Neuronal stem cell (in vitro differentiated cells): ENCODE measurements around the gene CYSTM1.
A peak's percentile ranks its signal among the peaks of the same experiment; 100 is the strongest.

Experiments
- DNase-seq: peaks from one replicate; pipeline ENCODE4 v3.0.0-alpha.2; 2013; ENCODE audit warnings: low spot score
- H2AFZ ChIP-seq: one replicate; pipeline ENCODE4 v1.6.1; 2013; ENCODE audit warnings: mild to moderate bottlenecking, low read length, inconsistent platforms
- H2AK5ac ChIP-seq: 2 replicates; pipeline ENCODE4 v1.6.1; 2013; ENCODE audit warnings: low read depth, mild to moderate bottlenecking, inconsistent platforms, low read length, moderate library complexity, mixed read lengths
- H2BK120ac ChIP-seq: 2 replicates; pipeline ENCODE4 v1.6.1; 2013; ENCODE audit warnings: low read depth, mild to moderate bottlenecking, inconsistent platforms, low read length, moderate library complexity, mixed read lengths
- H2BK12ac ChIP-seq: one replicate; pipeline ENCODE4 v1.6.1; 2013; ENCODE audit warnings: low read length, inconsistent platforms
- H2BK15ac ChIP-seq: 2 replicates; pipeline ENCODE4 v1.6.1; 2013; ENCODE audit warnings: mild to moderate bottlenecking, low read length, inconsistent platforms, mixed read lengths
- H2BK5ac ChIP-seq: one replicate; pipeline ENCODE4 v1.6.1; 2013; ENCODE audit warnings: inconsistent platforms, mild to moderate bottlenecking, low read length, moderate library complexity
- H3K14ac ChIP-seq: one replicate; pipeline ENCODE4 v1.6.1; 2013; ENCODE audit warnings: low read length, inconsistent platforms
- H3K18ac ChIP-seq: 2 replicates; pipeline ENCODE4 v1.6.1; 2013; ENCODE audit warnings: low read length, inconsistent platforms
- H3K23ac ChIP-seq: 2 replicates; pipeline ENCODE4 v1.6.1; 2013; ENCODE audit warnings: low read depth, mild to moderate bottlenecking, mixed read lengths, low read length, inconsistent platforms; ENCODE audit not compliant: poor library complexity
- H3K27ac ChIP-seq: replicated peaks from 3 replicates; pipeline ENCODE4 v1.5.1; 2013; ENCODE audit warnings: low read length, inconsistent platforms
- H3K27me3 ChIP-seq, 3 experiments: 2 replicates each; pipeline ENCODE4 v1.6.1; 2013; ENCODE audit warnings: low read length in 3 of 3, mild to moderate bottlenecking in 2 of 3, inconsistent platforms in 1 of 3, low read depth in 1 of 3, mixed read lengths in 1 of 3, moderate library complexity in 1 of 3; ENCODE audit not compliant: control insufficient read depth in 3 of 3, insufficient read depth in 3 of 3
- H3K36me3 ChIP-seq, 2 donors: replicated peaks in 1 of 2; 2 replicates each; pipeline ENCODE4 v1.6.1; 2013; ENCODE audit warnings: low read length in 2 of 2; ENCODE audit not compliant: control insufficient read depth in 2 of 2, insufficient read depth in 2 of 2
- H3K4ac ChIP-seq: 2 replicates; pipeline ENCODE4 v1.6.1; 2013; ENCODE audit warnings: inconsistent platforms, mild to moderate bottlenecking, low read length, moderate library complexity
- H3K4me1 ChIP-seq, 2 donors: 1 replicate in 1 of 2; 2 replicates in 1 of 2; pipeline ENCODE4 v1.6.1; 2013; ENCODE audit warnings: low read length in 2 of 2, low read depth in 1 of 2; ENCODE audit not compliant: control insufficient read depth in 2 of 2, insufficient read depth in 1 of 2
- H3K4me2 ChIP-seq: one replicate; pipeline ENCODE4 v1.6.1; 2013; ENCODE audit warnings: mild to moderate bottlenecking, low read length, inconsistent platforms; ENCODE audit not compliant: insufficient read depth, poor library complexity, severe bottlenecking
- H3K4me3 ChIP-seq, 2 donors: 2 replicates each; pipeline ENCODE4 v1.5.1; 2013; ENCODE audit warnings: low read length in 2 of 2, mild to moderate bottlenecking in 2 of 2, inconsistent platforms in 1 of 2, moderate library complexity in 1 of 2
- H3K79me1 ChIP-seq: one replicate; pipeline ENCODE4 v1.6.1; 2013; ENCODE audit warnings: low read depth, mild to moderate bottlenecking, inconsistent platforms, low read length, moderate library complexity
- H3K9ac ChIP-seq: one replicate; pipeline ENCODE4 v1.6.1; 2013; ENCODE audit warnings: mild to moderate bottlenecking, low read depth, low read length, inconsistent platforms; ENCODE audit not compliant: poor library complexity
- H3K9me3 ChIP-seq, 2 donors: replicated peaks in 1 of 2; 2 replicates each; pipeline versions ENCODE3 to v1.6.1; 2013; ENCODE audit warnings: low read length in 2 of 2, mild to moderate bottlenecking in 2 of 2, inconsistent platforms in 1 of 2, low read depth in 1 of 2, mixed read lengths in 1 of 2, moderate library complexity in 1 of 2; ENCODE audit not compliant: control insufficient read depth in 2 of 2, insufficient read depth in 1 of 2
- H4K8ac ChIP-seq: one replicate; pipeline ENCODE4 v1.6.1; 2013; ENCODE audit warnings: low read depth, mild to moderate bottlenecking, inconsistent platforms, low read length, moderate library complexity
- H4K91ac ChIP-seq: one replicate; pipeline ENCODE4 v1.6.1; 2013; ENCODE audit warnings: low read length, low read depth, mild to moderate bottlenecking, inconsistent platforms; ENCODE audit not compliant: poor library complexity
- WGBS, 2 donors: extraction: QIAGEN DNeasy Blood & Tissue Kit; methylation state at CpG; one replicate each; pipeline ENCODE4 v1.1.7; 2013; ENCODE audit warnings: missing lambda C conversion rate in 2 of 2, mixed read lengths in 1 of 2; ENCODE audit not compliant: insufficient read length in 2 of 2, insufficient replicate concordance in 1 of 2; ENCODE audit errors: extremely low coverage in 2 of 2; 5-methylcytosine and 5-hydroxymethylcytosine counted together

CYSTM1 gene

DNA sequence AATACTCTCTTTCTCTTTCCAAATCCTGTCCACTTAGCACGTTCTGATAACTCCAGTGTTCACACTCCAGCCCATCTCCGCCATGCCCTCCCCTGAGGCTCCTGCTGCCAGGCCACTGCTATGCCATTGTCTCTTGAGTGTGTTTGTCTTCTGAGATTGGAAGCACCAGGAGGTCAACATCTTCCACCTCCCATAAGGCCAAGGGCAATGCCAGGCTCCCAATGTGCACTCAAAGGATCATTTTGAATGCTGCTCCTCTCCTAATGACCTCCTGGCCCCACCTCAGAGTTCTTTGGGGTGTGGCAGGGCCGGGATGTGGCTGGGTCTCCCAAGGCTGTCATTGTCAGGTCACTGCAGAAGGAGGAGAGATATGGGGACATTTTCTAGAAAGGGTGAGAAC, 29.7 kb upstream of the CYSTM1 start:
- no peak overlapping the region for H3K9ac ChIP-seq
- no peak overlapping the region for H4K91ac ChIP-seq
- no peak overlapping the region for H3K4ac ChIP-seq
- H4K8ac ChIP-seq = no peak overlapping the region
- H2AFZ ChIP-seq = no peak overlapping the region
- no peak overlapping the region for H2BK5ac ChIP-seq
- H3K9me3 ChIP-seq = no peaks in the 10 kb centered on the region
- H3K36me3 ChIP-seq = no peaks in the 10 kb centered on the region
- no peak overlapping the region for H3K4me3 ChIP-seq
- H3K14ac ChIP-seq = no peak overlapping the region
- no peak overlapping the region for H2BK120ac ChIP-seq
- H2BK12ac ChIP-seq = no peak overlapping the region
- H3K27ac ChIP-seq = no peak overlapping the region
- WGBS, 2 donors = no CpG with 5 or more reads among the region's 3 CpGs
- H2AK5ac ChIP-seq = no peak overlapping the region
- H3K23ac ChIP-seq = no peak overlapping the region
- H2BK15ac ChIP-seq = no peak overlapping the region
- peaks cover 12 to 86% (median 40%) of the 10 kb centered on the region in 3 experiments for H3K27me3 ChIP-seq
- H3K4me1 ChIP-seq = peaks cover 2% of the 10 kb centered on the region in 2 donors
- no peak overlapping the region for H3K18ac ChIP-seq
- no peak for DNase-seq
- H3K79me1 ChIP-seq = no peaks in the 10 kb centered on the region
- H3K4me2 ChIP-seq = no peak overlapping the region

- WGBS, 2 donors = no CpG with 5 or more reads among the region's 64 CpGs
- H3K4me1 ChIP-seq = peaks cover 2% of the 10 kb centered on the region in 2 donors
- H3K4me3 ChIP-seq = peak overlapping the region; percentile 20 to 74
These were observed 29.0 kb upstream of the CYSTM1 start for GRCh38 chr5:140145818-140146522.

GRCh38 chr5:140146523-140146842, 28.5 kb upstream of the CYSTM1 start:
- H3K79me1 ChIP-seq = no peaks in the 10 kb centered on the region

More at GRCh38 chr5:140145818-140146522, 29.0 kb upstream of the CYSTM1 start:
- no peaks in the 10 kb centered on the region for H3K79me1 ChIP-seq
- H3K36me3 ChIP-seq = no peaks in the 10 kb centered on the region
- DNase-seq = peak; percentile 73
- H2BK120ac ChIP-seq = no peak overlapping the region
- H3K18ac ChIP-seq = peak overlapping the region; percentile 24
- no peak overlapping the region for H3K14ac ChIP-seq
- no peak overlapping the region for H2BK15ac ChIP-seq
- no peaks in the 10 kb centered on the region for H3K9me3 ChIP-seq
- H3K27me3 ChIP-seq = peaks cover 12 to 89% (median 40%) of the 10 kb centered on the region in 3 experiments
- no peak overlapping the region for H2BK12ac ChIP-seq
- no peak overlapping the region for H3K27ac ChIP-seq
- H4K91ac ChIP-seq = no peak overlapping the region
- H2AK5ac ChIP-seq = no peak overlapping the region
- peak overlapping the region; percentile 77 for H3K23ac ChIP-seq
- H2BK5ac ChIP-seq = no peak overlapping the region
- peak overlapping the region; percentile 87 for H3K4me2 ChIP-seq
- peak overlapping the region; percentile 79 for H2AFZ ChIP-seq
- H3K9ac ChIP-seq = peak overlapping the region; percentile 80
- no peak overlapping the region for H4K8ac ChIP-seq
- H3K4ac ChIP-seq = no peak overlapping the region

DNA sequence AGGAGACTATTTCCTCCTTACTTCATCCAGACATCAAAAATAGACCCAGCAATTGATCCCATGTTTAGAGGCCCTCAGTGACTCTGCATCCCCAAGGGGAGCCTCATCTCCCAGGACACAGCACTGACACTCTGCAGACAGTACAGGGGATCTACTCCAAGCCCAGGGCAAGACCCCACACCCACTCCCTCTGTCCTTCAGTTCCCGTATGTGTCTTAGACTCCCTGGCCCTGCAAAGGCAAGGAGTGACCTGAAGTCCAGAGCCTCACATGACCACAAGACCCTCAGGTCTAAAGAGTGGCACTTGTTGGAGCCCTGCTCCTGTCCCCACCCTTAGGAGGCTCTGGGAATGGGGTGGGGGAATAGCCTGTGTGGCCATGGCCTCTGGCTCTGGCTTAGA, 27.5 kb upstream of the CYSTM1 start:
- Histone ChIP-seq H4K91ac (no peak overlapping the region), H3K9me3 (no peaks in the 10 kb centered on the region), H3K14ac (no peak overlapping the region), H3K79me1 (no peaks in the 10 kb centered on the region), H2BK5ac (no peak overlapping the region), H3K18ac (no peak overlapping the region), H3K4ac (no peak overlapping the region), H2AFZ (no peak overlapping the region), H3K36me3 (no peaks in the 10 kb centered on the region), H2BK120ac (no peak overlapping the region), H4K8ac (no peak overlapping the region), H3K23ac (no peak overlapping the region), H2BK15ac (no peak overlapping the region), H2AK5ac (no peak overlapping the region), H3K4me2 (no peak overlapping the region), H3K4me1 (peaks cover 2 to 4% of the 10 kb centered on the region in 2 donors), H3K4me3 (peak overlapping the region in 1 of 2 donors; percentile 28), H3K27ac (no peak overlapping the region), H2BK12ac (no peak overlapping the region), H3K27me3 (peaks cover 12 to 91% (median 43%) of the 10 kb centered on the region in 3 experiments), H3K9ac (no peak overlapping the region)
- DNase-seq = no peak
- WGBS, 2 donors = no CpG with 5 or more reads among the region's 1 CpG

More at GRCh38 chr5:140146523-140146842, 28.5 kb upstream of the CYSTM1 start:
- Histone ChIP-seq H2BK5ac (no peak overlapping the region), H3K4me3 (peak overlapping the region in 1 of 2 donors; percentile 74), H3K18ac (peak overlapping the region; percentile 9), H2BK12ac (no peak overlapping the region), H3K27me3 (peaks cover 12 to 90% (median 40%) of the 10 kb centered on the region in 3 experiments), H3K36me3 (no peaks in the 10 kb centered on the region), H2AFZ (peak overlapping the region; percentile 79), H3K4me1 (peaks cover 2% of the 10 kb centered on the region in 2 donors), H2BK15ac (no peak overlapping the region), H4K91ac (no peak overlapping the region), H3K14ac (no peak overlapping the region), H3K4ac (no peak overlapping the region), H4K8ac (no peak overlapping the region), H2AK5ac (no peak overlapping the region), H3K9ac (no peak overlapping the region), H3K23ac (peak overlapping the region; percentile 77), H3K4me2 (peak overlapping the region; percentile 87), H2BK120ac (no peak overlapping the region), H3K27ac (no peak overlapping the region), H3K9me3 (no peaks in the 10 kb centered on the region)
- DNase-seq = no peak
- no CpG with 5 or more reads among the region's 14 CpGs for whole genome bisulfite sequencing, 2 donors
